ENCODE measurements around the gene HNRNPU.

Gene HNRNPU

DNA sequence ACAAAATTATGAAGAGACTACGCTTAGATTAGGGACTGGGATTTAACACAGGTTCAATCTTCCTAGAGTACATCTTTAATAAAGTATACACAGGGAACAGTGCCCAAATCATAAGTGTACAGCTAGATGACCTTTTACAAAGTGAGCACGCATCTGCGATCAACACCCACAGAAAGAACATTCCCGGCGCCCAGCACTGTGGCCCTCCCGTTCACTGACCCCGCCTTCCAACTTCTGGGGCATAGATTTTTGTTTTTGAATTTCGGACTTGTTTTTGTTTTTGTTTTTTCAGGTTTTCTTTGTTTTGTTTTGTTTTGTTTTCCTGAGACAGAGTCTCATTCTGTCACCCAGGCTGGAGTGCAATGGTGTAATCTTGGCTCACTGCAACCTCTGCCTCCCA is 59.5 kb downstream of the HNRNPU start:
- TF ChIP-seq, protein P1, sequence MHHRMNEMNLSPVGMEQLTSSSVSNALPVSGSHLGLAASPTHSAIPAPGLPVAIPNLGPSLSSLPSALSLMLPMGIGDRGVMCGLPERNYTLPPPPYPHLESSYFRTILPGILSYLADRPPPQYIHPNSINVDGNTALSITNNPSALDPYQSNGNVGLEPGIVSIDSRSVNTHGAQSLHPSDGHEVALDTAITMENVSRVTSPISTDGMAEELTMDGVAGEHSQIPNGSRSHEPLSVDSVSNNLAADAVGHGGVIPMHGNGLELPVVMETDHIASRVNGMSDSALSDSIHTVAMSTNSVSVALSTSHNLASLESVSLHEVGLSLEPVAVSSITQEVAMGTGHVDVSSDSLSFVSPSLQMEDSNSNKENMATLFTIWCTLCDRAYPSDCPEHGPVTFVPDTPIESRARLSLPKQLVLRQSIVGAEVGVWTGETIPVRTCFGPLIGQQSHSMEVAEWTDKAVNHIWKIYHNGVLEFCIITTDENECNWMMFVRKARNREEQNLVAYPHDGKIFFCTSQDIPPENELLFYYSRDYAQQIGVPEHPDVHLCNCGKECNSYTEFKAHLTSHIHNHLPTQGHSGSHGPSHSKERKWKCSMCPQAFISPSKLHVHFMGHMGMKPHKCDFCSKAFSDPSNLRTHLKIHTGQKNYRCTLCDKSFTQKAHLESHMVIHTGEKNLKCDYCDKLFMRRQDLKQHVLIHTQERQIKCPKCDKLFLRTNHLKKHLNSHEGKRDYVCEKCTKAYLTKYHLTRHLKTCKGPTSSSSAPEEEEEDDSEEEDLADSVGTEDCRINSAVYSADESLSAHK (tag by site-specific recombination; IDR thresholded peaks at IDR 0.05), result no peak
- TF ChIP-seq, protein P2, sequence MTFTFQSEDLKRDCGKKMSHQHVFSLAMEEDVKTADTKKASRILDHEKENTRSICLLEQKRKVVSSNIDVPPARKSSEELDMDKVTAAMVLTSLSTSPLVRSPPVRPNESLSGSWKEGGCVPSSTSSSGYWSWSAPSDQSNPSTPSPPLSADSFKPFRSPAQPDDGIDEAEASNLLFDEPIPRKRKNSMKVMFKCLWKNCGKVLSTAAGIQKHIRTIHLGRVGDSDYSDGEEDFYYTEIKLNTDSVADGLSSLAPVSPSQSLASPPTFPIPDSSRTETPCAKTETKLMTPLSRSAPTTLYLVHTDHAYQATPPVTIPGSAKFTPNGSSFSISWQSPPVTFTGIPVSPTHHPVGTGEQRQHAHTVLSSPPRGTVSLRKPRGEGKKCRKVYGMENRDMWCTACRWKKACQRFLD (tag by site-specific recombination; IDR thresholded peaks at IDR 0.05), result no peak
- TF ChIP-seq ZNF677 (tag by site-specific recombination; IDR thresholded peaks at IDR 0.05), result no peak
- no peak for TF ChIP-seq ZNF571 (tag by site-specific recombination; IDR thresholded peaks at IDR 0.05)
- TF ChIP-seq ZNF785 (tag by site-specific recombination; IDR thresholded peaks at IDR 0.05), result no peak
- TF ChIP-seq BCL11A (tag by site-specific recombination; IDR thresholded peaks at IDR 0.05; ENCODE audit: low read depth), result no peak
- no peak for TF ChIP-seq ZNF776 (tag by site-specific recombination; IDR thresholded peaks at IDR 0.05; ENCODE audit: borderline replicate concordance)
- no peak for TF ChIP-seq GLIS2 (tag by site-specific recombination; IDR thresholded peaks at IDR 0.05)
- no peak for TF ChIP-seq ZNF548 (tag by site-specific recombination; IDR thresholded peaks at IDR 0.05)
- TF ChIP-seq ZNF701 (tag by site-specific recombination; IDR thresholded peaks at IDR 0.05), result no peak
- TF ChIP-seq GLI4 (tag by site-specific recombination; IDR thresholded peaks at IDR 0.05), result no peak
- TF ChIP-seq, protein P3, sequence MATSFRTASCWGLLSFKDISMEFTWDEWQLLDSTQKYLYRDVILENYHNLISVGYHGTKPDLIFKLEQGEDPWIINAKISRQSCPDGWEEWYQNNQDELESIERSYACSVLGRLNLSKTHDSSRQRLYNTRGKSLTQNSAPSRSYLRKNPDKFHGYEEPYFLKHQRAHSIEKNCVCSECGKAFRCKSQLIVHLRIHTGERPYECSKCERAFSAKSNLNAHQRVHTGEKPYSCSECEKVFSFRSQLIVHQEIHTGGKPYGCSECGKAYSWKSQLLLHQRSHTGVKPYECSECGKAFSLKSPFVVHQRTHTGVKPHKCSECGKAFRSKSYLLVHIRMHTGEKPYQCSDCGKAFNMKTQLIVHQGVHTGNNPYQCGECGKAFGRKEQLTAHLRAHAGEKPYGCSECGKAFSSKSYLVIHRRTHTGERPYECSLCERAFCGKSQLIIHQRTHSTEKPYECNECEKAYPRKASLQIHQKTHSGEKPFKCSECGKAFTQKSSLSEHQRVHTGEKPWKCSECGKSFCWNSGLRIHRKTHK (tag by site-specific recombination; IDR thresholded peaks at IDR 0.05), result no peak
- no peaks in the 10 kb centered on the region for H3K36me3 ChIP-seq (ENCODE audit: control insufficient read depth in 2 of 2, insufficient read depth in 1 of 2, low read length in 2 of 2)
- ChIA-PET CTCF (interaction anchor here (0.7 to 1.0 kb wide), 2 partner anchors 201 to 204 kb away, joined by 3 to 5 read pairs; no protein-coding TSS in a partner anchor), POLR2A (no interaction called here)
- H3K4me3 ChIP-seq (ENCODE audit: low read depth, low read length), result no peak overlapping the region
- H3K9me3 ChIP-seq (ENCODE audit: control insufficient read depth, insufficient read depth, low read depth, low read length), result no peaks in the 10 kb centered on the region
- no peak overlapping the region for H3K27ac ChIP-seq (ENCODE audit: extremely low read depth, low read depth, low read length)
- H3K4me1 ChIP-seq (ENCODE audit: control insufficient read depth, insufficient read depth, low read length), result no peaks in the 10 kb centered on the region

DNA sequence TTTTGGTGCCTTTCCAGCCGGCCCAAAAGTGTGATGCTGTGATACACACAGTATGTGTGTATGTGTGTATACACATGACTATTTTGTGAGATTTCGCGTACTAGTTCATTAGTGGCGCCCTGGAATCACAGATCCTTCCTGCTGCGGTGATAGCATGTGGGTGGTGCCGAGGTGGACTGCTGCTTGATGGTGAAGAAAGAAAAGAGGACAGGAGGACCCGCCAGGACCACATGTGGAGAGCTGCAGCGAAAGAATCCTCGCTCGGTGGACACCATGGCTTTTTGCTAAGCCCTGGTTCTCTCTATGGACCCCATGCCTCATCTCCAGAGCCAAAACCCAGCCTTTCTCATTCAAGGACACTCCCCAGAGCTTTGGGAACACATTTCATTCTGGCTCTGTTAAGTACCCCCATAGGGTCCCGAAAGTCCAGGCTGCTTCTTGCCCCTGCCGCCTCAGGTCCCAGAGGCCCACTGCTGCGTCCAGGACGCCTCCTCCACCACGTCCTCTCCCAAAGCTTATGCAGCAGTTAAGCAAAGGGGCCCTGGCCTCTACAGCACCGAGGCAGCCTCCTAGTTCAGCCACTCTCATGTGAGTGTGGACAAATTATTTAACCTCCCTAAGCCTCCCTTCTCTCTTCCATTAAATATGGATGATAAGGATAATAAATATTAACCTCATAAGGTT is 61.6 kb downstream of the HNRNPU start:
- ChIA-PET CTCF (interaction anchor here (0.7 to 3.8 kb wide), 13 partner anchors 12 to 240 kb away, joined by 3 to 31 read pairs (median 4); no protein-coding TSS in a partner anchor), POLR2A (no interaction called here)
- Histone ChIP-seq H3K27ac (ENCODE audit: extremely low read depth, low read depth, low read length) (no peak overlapping the region), H3K9me3 (ENCODE audit: control insufficient read depth, insufficient read depth, low read depth, low read length) (no peaks in the 10 kb centered on the region), H3K4me1 (ENCODE audit: control insufficient read depth, insufficient read depth, low read length) (no peaks in the 10 kb centered on the region), H3K4me3 (ENCODE audit: low read depth, low read length) (no peak overlapping the region), H3K36me3 (ENCODE audit: control insufficient read depth in 2 of 2, insufficient read depth in 1 of 2, low read length in 2 of 2) (no peaks in the 10 kb centered on the region)
- TF ChIP-seq ZNF510 (tag by site-specific recombination; IDR thresholded peaks at IDR 0.05; ENCODE audit: insufficient replicate concordance), result no peak

DNA sequence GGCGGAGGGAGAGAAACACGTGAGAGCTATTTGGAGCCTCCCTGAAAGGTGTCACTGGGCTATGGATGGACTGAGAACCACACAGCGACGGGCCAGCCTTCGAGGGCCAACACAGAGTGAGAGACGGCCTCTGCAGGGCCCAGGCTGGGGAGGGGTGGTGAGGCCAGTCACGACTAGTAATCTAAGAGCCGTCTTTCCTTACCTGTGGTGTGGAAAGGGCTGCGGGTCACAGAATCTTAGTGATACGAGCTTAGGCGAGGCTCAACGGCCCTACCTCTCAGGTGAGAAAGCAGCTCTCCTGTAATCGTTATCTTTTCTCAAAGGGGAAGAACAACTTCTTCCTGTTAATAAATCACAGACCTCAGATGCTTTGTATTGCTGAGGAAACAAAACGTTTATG is 62.3 kb downstream of the HNRNPU start:
- Histone ChIP-seq H3K36me3 (ENCODE audit: control insufficient read depth in 2 of 2, insufficient read depth in 1 of 2, low read length in 2 of 2) (no peaks in the 10 kb centered on the region), H3K9me3 (ENCODE audit: control insufficient read depth, insufficient read depth, low read depth, low read length) (no peaks in the 10 kb centered on the region), H3K4me3 (ENCODE audit: low read depth, low read length) (no peak overlapping the region), H3K27ac (ENCODE audit: extremely low read depth, low read depth, low read length) (no peak overlapping the region), H3K4me1 (ENCODE audit: control insufficient read depth, insufficient read depth, low read length) (no peaks in the 10 kb centered on the region)
- ChIA-PET CTCF (interaction anchor here (0.6 to 3.8 kb wide), 15 partner anchors 11 to 250 kb away, joined by 3 to 31 read pairs (median 4); no protein-coding TSS in a partner anchor), POLR2A (no interaction called here)
- TF ChIP-seq ZFP37 (tag by site-specific recombination; IDR thresholded peaks at IDR 0.05), result no peak
- TF ChIP-seq ZNF133 (tag by site-specific recombination; IDR thresholded peaks at IDR 0.05), result no peak
- no peak for TF ChIP-seq ZBTB1 (tag by site-specific recombination; IDR thresholded peaks at IDR 0.05)
- no peak for TF ChIP-seq ZNF830 (tag by site-specific recombination; IDR thresholded peaks at IDR 0.05; ENCODE audit: low read depth)
- no peak for TF ChIP-seq ZNF626 (tag by site-specific recombination; IDR thresholded peaks at IDR 0.05)
- TF ChIP-seq, protein P4, sequence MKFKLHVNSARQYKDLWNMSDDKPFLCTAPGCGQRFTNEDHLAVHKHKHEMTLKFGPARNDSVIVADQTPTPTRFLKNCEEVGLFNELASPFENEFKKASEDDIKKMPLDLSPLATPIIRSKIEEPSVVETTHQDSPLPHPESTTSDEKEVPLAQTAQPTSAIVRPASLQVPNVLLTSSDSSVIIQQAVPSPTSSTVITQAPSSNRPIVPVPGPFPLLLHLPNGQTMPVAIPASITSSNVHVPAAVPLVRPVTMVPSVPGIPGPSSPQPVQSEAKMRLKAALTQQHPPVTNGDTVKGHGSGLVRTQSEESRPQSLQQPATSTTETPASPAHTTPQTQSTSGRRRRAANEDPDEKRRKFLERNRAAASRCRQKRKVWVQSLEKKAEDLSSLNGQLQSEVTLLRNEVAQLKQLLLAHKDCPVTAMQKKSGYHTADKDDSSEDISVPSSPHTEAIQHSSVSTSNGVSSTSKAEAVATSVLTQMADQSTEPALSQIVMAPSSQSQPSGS (tag by site-specific recombination; IDR thresholded peaks at IDR 0.05; ENCODE audit: low read depth), result no peak
- TF ChIP-seq, protein P1 (tag by site-specific recombination; IDR thresholded peaks at IDR 0.05), result no peak
- no peak for TF ChIP-seq ZNF514 (tag by site-specific recombination; IDR thresholded peaks at IDR 0.05)
- no peak for TF ChIP-seq ZNF791 (tag by site-specific recombination; IDR thresholded peaks at IDR 0.05)
